Spleen (tissue), 11 donors: ENCODE data around the gene FXYD6. TPM values are rescaled to one million over a fixed set of nuclear protein-coding genes. Genes with fewer than 3 reads are reported as not detected.

Source experiments
- DNase-seq: peaks from one replicate; pipeline ENCODE4 v3.0.0-alpha.2; 2020
- H3K27ac ChIP-seq, 8 donors: fragments of 200-600 bp; sonication (generic) in 7 of 8; 1 replicate in 4 of 8; 2 replicates in 4 of 8; pipeline versions ENCODE4 v1.5.0 to v1.8.0; 2016 to 2021; ENCODE audit warnings: inconsistent platforms in 4 of 8, mild to moderate bottlenecking in 4 of 8, moderate library complexity in 1 of 8
- H3K27me3 ChIP-seq, 7 donors: fragments of 200-600 bp; sonication (generic) in 6 of 7; replicated peaks in 1 of 7; 1 replicate in 4 of 7; 2 replicates in 3 of 7; pipeline versions ENCODE4 v1.5.0 to v1.8.0; 2016 to 2021; ENCODE audit warnings: inconsistent platforms in 3 of 7, mild to moderate bottlenecking in 1 of 7
- H3K36me3 ChIP-seq, 6 donors: fragments of 200-600 bp; sonication (generic) in 5 of 6; 1 replicate in 4 of 6; 2 replicates in 2 of 6; pipeline versions ENCODE4 v1.5.0 to v1.8.0; 2016 to 2021; ENCODE audit warnings: inconsistent platforms in 2 of 6
- H3K4me1 ChIP-seq, 6 donors: fragments of 200-600 bp; sonication (generic) in 5 of 6; 1 replicate in 3 of 6; 2 replicates in 3 of 6; pipeline versions ENCODE4 v1.5.0 to v1.8.0; 2016 to 2021; ENCODE audit warnings: inconsistent platforms in 3 of 6
- H3K4me3 ChIP-seq, 8 donors: fragments of 200-600 bp; sonication (generic) in 7 of 8; 1 replicate in 4 of 8; 2 replicates in 4 of 8; pipeline versions ENCODE4 v1.5.0 to v1.8.0; 2016 to 2021; ENCODE audit warnings: inconsistent platforms in 4 of 8, mild to moderate bottlenecking in 4 of 8, moderate library complexity in 2 of 8
- H3K9me3 ChIP-seq, 8 donors: fragments of 200-600 bp; sonication (generic) in 7 of 8; 1 replicate in 4 of 8; 2 replicates in 4 of 8; pipeline versions ENCODE4 v1.5.0 to v1.8.0; 2016 to 2021; ENCODE audit warnings: inconsistent platforms in 4 of 8
- POLR2A ChIP-seq, 3 donors: fragments of 450-650 bp; IDR thresholded peaks; one replicate each; pipeline ENCODE4 v1.5.1; 2017; ENCODE audit warnings: antibody characterized with exemption in 3 of 3, mild to moderate bottlenecking in 1 of 3
- POLR2AphosphoS5 ChIP-seq, 3 donors: sonication (generic); formaldehyde crosslinking; IDR thresholded peaks; one replicate each; pipeline ENCODE4 v1.5.1; 2017; ENCODE audit warnings: antibody characterized with exemption in 3 of 3
- whole genome bisulfite sequencing, 5 donors: extraction: QIAGEN DNeasy Blood & Tissue Kit in 3 of 5; methylation state at CpG; one replicate each; pipeline versions ENCODE4 v1.1.5 to v1.1.7; 2013 to 2018; 5-methylcytosine and 5-hydroxymethylcytosine counted together
- intact Hi-C: fragments of 100-400 bp; cut with DNase I; formaldehyde crosslinking; loops from one replicate; pipeline ENCODE4 v1.15.0; 2023; ENCODE audit warnings: low total_unique reads
- polyA plus RNA-seq, 3 donors: library from polyadenylated mRNA; stranded (reverse); fragments of 200-250 nt; gene quantifications; one replicate each; pipeline ENCODE4 v1.2.1, GENCODE V29; 2013
- total RNA-seq, 7 donors: library from RNA; depleted of rRNA in 3 of 7; stranded (reverse); fragments of >200 nt in 3 of 7; fragmentation: NEBNext Ultra II Directional in 4 of 7; extraction: Animal tissue kit (Norgen Biotek cat#: 25700) in 4 of 7; gene quantifications; one replicate each; pipeline versions ENCODE4 v1.1.0 to v1.2.1, GENCODE V29; 2016 to 2021
- TF ChIP-seq, protein P1 (sequence below), 11 experiments: fragments of 200-600 bp in 7 of 11; fragments of 450-650 bp in 4 of 11; sonication (generic) in 4 of 11; IDR thresholded peaks in 8 of 11; conservative IDR thresholded peaks in 3 of 11; 1 replicate in 7 of 11; 2 replicates in 4 of 11; pipeline versions ENCODE4 v1.4.0 to v1.8.0; 2016 to 2021; ENCODE audit warnings: antibody characterized with exemption in 11 of 11, inconsistent platforms in 4 of 11, mild to moderate bottlenecking in 1 of 11
- donor health status: healthy with polysubstance abuse.
- donor health status: DM: no; HTN: no; CAD: no; lungs with moderate emphysema.
- donor health status: DM: no; HTN: no; CAD: no.
- donor health status: Bipolar disorder and iron deficiency.
- donor health status: healthy.
- donor health status: DM: no; HTN: no; CAD: no.
- donor health status: DM: yes; HTN: yes; CAD: no.

FXYD6 gene
- total and polyA plus RNA-seq, 10 donors, result 40.8 to 230 (median 116) TPM

DNA sequence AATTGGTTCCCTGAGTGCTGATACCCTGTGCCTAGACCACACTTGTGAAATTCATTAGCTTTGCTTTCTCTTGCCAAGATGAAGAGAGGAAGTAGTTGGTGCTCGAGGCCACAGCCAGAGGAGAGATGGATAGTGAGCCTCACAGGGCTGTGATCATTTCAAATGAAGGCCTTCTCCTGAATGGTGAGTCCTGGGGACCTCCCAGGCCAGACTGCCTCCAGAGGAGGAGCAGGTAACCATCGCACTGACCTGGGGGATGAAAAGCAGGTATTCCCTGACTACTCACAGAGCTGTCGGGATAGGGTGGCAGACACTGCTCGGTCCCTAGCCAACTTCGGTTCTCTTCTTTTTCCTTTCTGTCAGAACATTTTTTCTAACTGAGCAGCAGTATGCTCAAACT, 4.8 kb upstream of the FXYD6 start:
- Histone ChIP-seq H3K4me3 (no peak overlapping the region), H3K27ac (no peak overlapping the region), H3K27me3 (peaks cover 0 to 48% (median 8%) of the 10 kb centered on the region in 7 donors), H3K9me3 (no peaks in the 10 kb centered on the region), H3K4me1 (peaks cover 0 to 24% (median 14%) of the 10 kb centered on the region in 6 donors), H3K36me3 (no peaks in the 10 kb centered on the region)
- TF ChIP-seq POLR2AphosphoS5 (IDR thresholded peaks at IDR 0.05) (no peak), POLR2A (IDR thresholded peaks at IDR 0.05) (no peak)
- TF ChIP-seq, protein P1, sequence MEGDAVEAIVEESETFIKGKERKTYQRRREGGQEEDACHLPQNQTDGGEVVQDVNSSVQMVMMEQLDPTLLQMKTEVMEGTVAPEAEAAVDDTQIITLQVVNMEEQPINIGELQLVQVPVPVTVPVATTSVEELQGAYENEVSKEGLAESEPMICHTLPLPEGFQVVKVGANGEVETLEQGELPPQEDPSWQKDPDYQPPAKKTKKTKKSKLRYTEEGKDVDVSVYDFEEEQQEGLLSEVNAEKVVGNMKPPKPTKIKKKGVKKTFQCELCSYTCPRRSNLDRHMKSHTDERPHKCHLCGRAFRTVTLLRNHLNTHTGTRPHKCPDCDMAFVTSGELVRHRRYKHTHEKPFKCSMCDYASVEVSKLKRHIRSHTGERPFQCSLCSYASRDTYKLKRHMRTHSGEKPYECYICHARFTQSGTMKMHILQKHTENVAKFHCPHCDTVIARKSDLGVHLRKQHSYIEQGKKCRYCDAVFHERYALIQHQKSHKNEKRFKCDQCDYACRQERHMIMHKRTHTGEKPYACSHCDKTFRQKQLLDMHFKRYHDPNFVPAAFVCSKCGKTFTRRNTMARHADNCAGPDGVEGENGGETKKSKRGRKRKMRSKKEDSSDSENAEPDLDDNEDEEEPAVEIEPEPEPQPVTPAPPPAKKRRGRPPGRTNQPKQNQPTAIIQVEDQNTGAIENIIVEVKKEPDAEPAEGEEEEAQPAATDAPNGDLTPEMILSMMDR (IDR thresholded peaks at IDR 0.05 in 8 of 11, conservative IDR thresholded peaks at IDR 0.05 in 3 of 11), result no peak
- DNase-seq, result no peak
- intact Hi-C loops, result no loop called here
- WGBS, 5 donors, result 78 to 86% (median 79%) methylated on average over 5 of the region's 5 CpGs

DNA sequence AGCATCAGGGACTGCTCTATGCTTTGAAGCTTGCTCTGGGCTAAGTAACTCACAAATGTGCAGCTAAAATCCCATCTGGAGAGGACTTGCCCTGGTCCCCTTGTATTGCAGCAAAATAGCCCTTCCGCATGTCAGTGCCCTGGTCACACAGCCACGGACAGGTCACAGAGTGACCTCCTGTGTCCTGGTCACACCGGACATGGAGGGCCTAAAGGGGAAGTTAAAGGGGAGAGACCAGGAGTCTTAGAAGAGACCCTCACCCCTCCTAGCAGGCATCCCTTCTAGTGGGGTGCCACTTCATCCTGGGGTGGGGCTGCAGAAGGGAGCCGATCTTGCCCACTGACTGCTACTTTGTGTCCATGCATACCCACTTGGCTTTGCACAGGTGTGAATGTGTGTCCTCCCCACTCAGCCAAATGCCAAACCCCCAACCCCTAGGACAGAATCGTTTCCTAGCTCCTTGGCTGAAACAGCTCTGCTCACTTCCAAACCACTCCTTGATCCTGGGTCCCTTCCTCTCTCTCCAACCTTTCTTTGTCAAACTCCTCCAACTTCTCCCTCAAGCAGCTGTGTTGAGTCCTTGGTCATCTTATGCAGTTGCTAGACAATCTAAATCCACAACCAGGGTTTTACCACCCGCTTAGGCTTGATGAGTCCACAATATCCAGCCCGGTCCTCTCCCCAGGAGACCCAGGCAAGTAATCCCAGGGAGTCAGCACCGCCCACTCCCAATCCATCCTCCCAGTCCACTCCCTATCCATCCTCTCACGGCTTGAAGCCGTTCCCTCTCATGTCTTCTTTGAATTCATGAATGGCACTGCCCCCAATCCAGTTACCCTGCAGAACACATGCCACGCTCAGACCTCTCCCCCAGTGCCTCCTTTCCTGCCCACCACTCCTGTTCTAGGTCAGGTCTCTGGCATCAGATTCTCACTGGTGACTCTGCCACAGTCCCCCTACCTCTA, 3.3 kb upstream of the FXYD6 start:
- TF ChIP-seq, protein P1 (IDR thresholded peaks at IDR 0.05 in 8 of 11, conservative IDR thresholded peaks at IDR 0.05 in 3 of 11), result no peak
- no peak for TF ChIP-seq POLR2A (IDR thresholded peaks at IDR 0.05)
- TF ChIP-seq POLR2AphosphoS5 (IDR thresholded peaks at IDR 0.05), result no peak
- no peak for DNase-seq
- Histone ChIP-seq H3K4me1 (peaks cover 0 to 31% (median 24%) of the 10 kb centered on the region in 6 donors), H3K36me3 (no peaks in the 10 kb centered on the region), H3K27ac (no peak overlapping the region), H3K27me3 (peaks cover 0 to 62% (median 16%) of the 10 kb centered on the region in 7 donors), H3K4me3 (no peak overlapping the region), H3K9me3 (no peaks in the 10 kb centered on the region)
- WGBS, 5 donors, result 87 to 91% (median 90%) methylated on average over 11 of the region's 11 CpGs
- intact Hi-C loops, result no loop called here

DNA sequence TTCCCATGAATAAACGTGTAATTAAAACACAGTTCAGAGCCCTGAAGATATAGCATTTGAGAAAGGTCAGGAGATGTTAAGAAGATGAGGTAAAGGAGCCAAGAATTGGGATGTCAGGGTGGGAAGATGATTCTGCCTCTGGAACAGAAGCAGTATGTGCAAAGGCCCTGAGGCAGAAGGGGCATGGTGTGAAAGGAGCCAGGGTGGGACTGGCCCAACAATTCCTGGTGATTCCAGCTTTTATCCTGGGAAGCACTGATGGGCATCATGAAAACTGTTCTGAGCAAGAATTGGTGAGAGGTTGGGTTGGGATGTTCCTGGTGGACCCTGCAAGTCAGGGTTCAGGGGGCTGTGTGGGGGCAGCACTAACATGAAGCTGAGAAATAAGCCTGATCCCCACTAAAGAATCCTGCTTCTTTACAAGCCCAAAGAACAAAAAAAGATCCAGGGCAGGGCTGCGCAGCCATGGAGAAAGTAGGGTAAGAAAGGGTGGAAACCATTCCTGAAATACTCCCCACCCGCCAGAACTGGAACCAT, 2.5 kb upstream of the FXYD6 start:
- TF ChIP-seq, protein P1 (IDR thresholded peaks at IDR 0.05 in 8 of 11, conservative IDR thresholded peaks at IDR 0.05 in 3 of 11), result no peak
- TF ChIP-seq POLR2AphosphoS5 (IDR thresholded peaks at IDR 0.05) (no peak), POLR2A (IDR thresholded peaks at IDR 0.05) (no peak)
- no peak overlapping the region for H3K4me3 ChIP-seq
- no peaks in the 10 kb centered on the region for H3K36me3 ChIP-seq
- H3K4me1 ChIP-seq, result peaks cover 0 to 39% (median 32%) of the 10 kb centered on the region in 6 donors
- no peak overlapping the region for H3K27ac ChIP-seq
- no peak for DNase-seq
- peaks cover 0 to 70% (median 16%) of the 10 kb centered on the region in 7 donors for H3K27me3 ChIP-seq
- no peaks in the 10 kb centered on the region for H3K9me3 ChIP-seq
- WGBS, 5 donors, result 79 to 89% (median 88%) methylated on average over 3 of the region's 3 CpGs
- intact Hi-C loops, result no loop called here
